Measurements from ENCODE around the gene UGDH.

The UGDH gene

DNA sequence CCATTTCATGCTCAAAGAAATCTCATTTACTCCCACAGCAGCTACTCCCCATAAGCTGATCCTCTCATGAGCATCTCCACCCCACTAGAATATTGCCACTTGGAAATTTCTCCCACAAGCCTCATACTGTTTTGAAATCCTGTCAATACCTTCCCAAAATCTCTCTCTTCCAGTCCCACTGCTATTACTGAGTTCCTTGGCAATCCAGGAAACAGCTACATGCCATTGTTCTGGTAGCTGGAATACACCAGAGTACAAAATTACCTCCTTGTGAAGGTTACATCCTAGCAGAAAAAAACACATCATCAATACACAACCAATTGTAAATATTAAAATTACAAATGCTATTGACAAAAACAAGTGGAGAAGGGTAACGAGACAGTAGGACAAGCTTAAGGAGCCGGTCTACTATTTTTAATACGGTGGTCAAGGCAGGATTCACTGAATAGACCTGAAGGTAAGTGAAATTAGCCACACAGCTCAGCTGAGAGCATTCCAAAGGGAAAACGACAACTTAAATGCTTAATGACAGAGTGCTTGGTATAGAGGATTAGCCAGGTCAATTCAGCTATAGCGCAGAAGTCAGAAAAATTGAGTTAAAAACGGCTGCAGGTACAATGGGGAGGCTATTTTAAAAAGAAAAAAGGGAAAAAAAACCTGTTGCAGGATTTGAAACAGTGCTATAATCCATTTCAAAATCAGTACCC lies 74.9 kb downstream of the UGDH start:
- DNase-seq = no peak

DNA sequence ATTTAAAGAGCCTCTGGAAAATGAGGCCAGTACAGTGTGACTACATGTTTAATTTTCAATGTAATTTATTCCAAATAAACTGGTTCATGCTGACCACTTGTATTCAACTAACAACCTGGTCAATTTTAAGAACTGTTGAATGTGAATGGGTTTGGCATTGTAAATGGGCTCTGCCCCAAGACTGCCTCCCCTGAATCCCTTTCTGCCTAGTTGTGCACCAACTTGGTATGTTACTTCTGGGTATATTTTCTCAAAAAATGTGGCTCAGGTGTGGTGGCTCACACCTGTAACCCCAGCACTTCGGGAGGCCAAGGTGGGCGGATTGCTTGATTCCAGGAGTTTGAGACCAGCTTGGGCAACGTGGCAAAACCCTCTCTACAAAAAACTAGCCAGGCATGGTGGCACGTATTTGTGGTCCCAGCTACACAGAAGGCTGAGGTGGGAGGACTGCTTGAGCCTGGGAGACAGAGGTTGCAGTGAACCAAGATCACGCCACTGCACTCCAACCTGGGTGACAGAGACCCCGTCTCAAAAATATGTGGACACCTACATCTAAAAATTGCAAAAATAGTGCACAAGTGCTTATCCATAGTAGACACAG lies 75.7 kb downstream of the UGDH start:
- DNase-seq = no peak

DNA sequence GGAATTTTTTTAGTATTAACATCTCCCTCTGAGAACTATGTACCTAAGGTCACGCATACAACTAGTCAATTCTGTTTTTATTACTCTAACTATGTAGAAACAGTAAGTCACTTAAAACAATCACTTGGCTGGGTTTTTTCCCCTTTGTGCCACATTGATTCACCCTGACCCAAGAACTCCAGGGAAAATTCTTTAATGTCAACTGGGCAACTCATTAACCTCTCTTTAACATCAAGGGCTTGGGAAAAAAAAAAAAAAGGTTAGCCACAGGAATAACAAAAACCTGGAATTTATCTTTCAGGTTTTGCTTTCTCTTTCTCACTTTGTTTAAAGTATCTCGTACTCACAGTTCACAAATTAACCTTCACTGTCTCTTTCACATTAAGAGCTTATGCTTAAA lies 76.6 kb downstream of the UGDH start:
- DNase-seq = no peak

Data from activated CD4-positive, alpha-beta T cell treated with anti-CD3 and anti-CD28 coated beads for 4 hours (primary cell).